Endothelial cell of umbilical vein (primary cell): ENCODE results near the gene TRAK1. TPM values are rescaled to one million over a fixed set of nuclear protein-coding genes. Genes with fewer than 3 reads are reported as not detected.

ENCODE experiments used
- BruUV-seq: library from RNA; stranded (reverse); fragments of 400-500 nt; replicated peaks from 2 replicates; lab custom pipeline; 2021; lab: Mats Ljungman, UMichigan
- CTCF ChIA-PET: fragments of 300-600, 350-600 bp; sonication (Branson Sonifier 250); formaldehyde crosslinking; loops from one replicate; lab custom pipeline; 2021; ENCODE audit warnings: antibody characterized with exemption, inconsistent platforms; lab: Charles Lee
- POLR2A ChIA-PET: fragments of 300-600, 350-600 bp; sonication (Branson Sonifier 250); formaldehyde crosslinking; loops from one replicate; lab custom pipeline; 2021; ENCODE audit warnings: antibody characterized with exemption, inconsistent platforms; lab: Charles Lee
- DNase-seq: peaks from one replicate; pipeline ENCODE4 v3.0.0-alpha.2; 2011; ENCODE audit warnings: low read depth, low spot score
- FAIRE-seq: peaks from 2 replicates; lab custom pipeline; 2011; peaks lifted over from hg19 to GRCh38; lab: Jason Lieb, UNC
- H2AFZ ChIP-seq: 2 replicates; pipeline ENCODE4 v1.6.0; 2012; ENCODE audit warnings: low read depth, low read length, control low read depth, inconsistent platforms
- H3K27ac ChIP-seq: 2 replicates; pipeline ENCODE4 v1.5.1; 2011; ENCODE audit warnings: low read depth, mild to moderate bottlenecking, control low read depth, low read length, moderate library complexity; ENCODE audit not compliant: insufficient read depth
- H3K27me3 ChIP-seq, 2 experiments: 2 replicates each; pipeline versions ENCODE4 v1.6.0 to v1.6.1; 2011; ENCODE audit warnings: low read length in 2 of 2, mixed read lengths in 1 of 2; ENCODE audit not compliant: control insufficient read depth in 2 of 2, insufficient read depth in 2 of 2
- H3K36me3 ChIP-seq, 2 experiments: 2 replicates in 1 of 2; 3 replicates in 1 of 2; pipeline ENCODE4 v1.5.1; 2011; ENCODE audit warnings: low read length in 2 of 2, mild to moderate bottlenecking in 1 of 2, moderate library complexity in 1 of 2; ENCODE audit not compliant: control insufficient read depth in 2 of 2, insufficient read depth in 2 of 2; ENCODE audit errors: extremely low read depth in 1 of 2
- H3K4me1 ChIP-seq: 3 replicates; pipeline ENCODE4 v1.5.1; 2011; ENCODE audit warnings: mild to moderate bottlenecking, low read length; ENCODE audit not compliant: control insufficient read depth, insufficient read depth; ENCODE audit errors: extremely low read depth
- H3K4me2 ChIP-seq: 2 replicates; pipeline ENCODE4 v1.6.1; 2011; ENCODE audit warnings: low read length, control low read depth, mixed read lengths; ENCODE audit not compliant: insufficient read depth
- H3K4me3 ChIP-seq, 3 experiments: fragments of 200-600 bp in 1 of 3; sonication (generic), shearing (Covaris generic) in 1 of 3; replicated peaks in 1 of 3; 2 replicates each; pipeline ENCODE4 v1.5.1; 2011 to 2016; ENCODE audit warnings: control low read depth in 3 of 3, low read length in 3 of 3, mild to moderate bottlenecking in 2 of 3, inconsistent platforms in 1 of 3, low read depth in 1 of 3, moderate library complexity in 1 of 3; ENCODE audit not compliant: insufficient read depth in 1 of 3
- H3K79me2 ChIP-seq: 2 replicates; pipeline ENCODE4 v1.6.0; 2012; ENCODE audit warnings: low read length, inconsistent platforms; ENCODE audit not compliant: control insufficient read depth, insufficient read depth
- H3K9ac ChIP-seq: replicated peaks from 2 replicates; pipeline ENCODE3; 2011; ENCODE audit warnings: low read length, control low read depth; ENCODE audit not compliant: insufficient read depth; ENCODE audit errors: extremely low read depth
- H3K9me1 ChIP-seq: replicated peaks from 3 replicates; pipeline ENCODE4 v1.6.0; 2011; ENCODE audit warnings: mild to moderate bottlenecking, low read length; ENCODE audit not compliant: control insufficient read depth, insufficient read depth; ENCODE audit errors: extremely low read depth
- H3K9me3 ChIP-seq: replicated peaks from 2 replicates; pipeline ENCODE4 v1.5.1; 2012; ENCODE audit warnings: low read length, inconsistent platforms; ENCODE audit not compliant: control insufficient read depth, insufficient read depth
- H4K20me1 ChIP-seq: replicated peaks from 2 replicates; pipeline ENCODE3; 2011; ENCODE audit warnings: mild to moderate bottlenecking, low read length; ENCODE audit not compliant: control insufficient read depth, insufficient read depth; ENCODE audit errors: extremely low read depth
- EZH2 ChIP-seq: IDR thresholded peaks from 2 replicates; pipeline ENCODE4 v1.6.1; 2012; ENCODE audit warnings: borderline replicate concordance, low read depth, mild to moderate bottlenecking, moderate library complexity, low read length, inconsistent platforms; ENCODE audit not compliant: severe bottlenecking
- FOS ChIP-seq: IDR thresholded peaks from 2 replicates; pipeline ENCODE4 v1.6.1; 2011; ENCODE audit warnings: mild to moderate bottlenecking, low read length, moderate library complexity, borderline replicate concordance; ENCODE audit not compliant: insufficient read depth
- GATA2 ChIP-seq: IDR thresholded peaks from 2 replicates; pipeline ENCODE4 v1.7.0; 2011; ENCODE audit warnings: low read depth, mild to moderate bottlenecking, moderate library complexity, mixed read lengths, low read length; ENCODE audit not compliant: insufficient read length, insufficient read depth
- JUN ChIP-seq: IDR thresholded peaks from 2 replicates; pipeline ENCODE4 v1.6.1; 2011; ENCODE audit warnings: borderline replicate concordance, low read depth; ENCODE audit not compliant: insufficient read length, insufficient read depth
- MYC ChIP-seq: IDR thresholded peaks from one replicate; pipeline ENCODE4 v1.6.1; 2011; ENCODE audit warnings: mild to moderate bottlenecking, low read depth, low read length
- POLR2A ChIP-seq: IDR thresholded peaks from 2 replicates; pipeline ENCODE4 v1.6.1; 2012; ENCODE audit warnings: low read depth, mild to moderate bottlenecking, control low read depth, low read length
- POLR2AphosphoS5 ChIP-seq: IDR thresholded peaks from 2 replicates; pipeline ENCODE4 v1.6.1; 2012; ENCODE audit warnings: low read depth, mild to moderate bottlenecking, control low read depth, low read length, moderate library complexity; ENCODE audit not compliant: insufficient read depth
- dilution Hi-C: fragments of 300-500 bp; cut with MboI; formaldehyde crosslinking; loops from one replicate; pipeline ENCODE4 v1.15.0; 2019; ENCODE audit warnings: low sequenced_read_pairs; ENCODE audit not compliant: extremely low pct_ligation_motif_present
- intact Hi-C: fragments of 100-400 bp; cut with micrococcal nuclease; formaldehyde crosslinking; loops from one replicate; pipeline ENCODE4 v1.10.0; 2022
- polyA plus RNA-seq, 4 experiments: library from polyadenylated mRNA; depleted of rRNA in 3 of 4; stranded (reverse) in 3 of 4; unstranded in 1 of 4; fragments of >200 nt; gene quantifications; 2 replicates each; pipeline versions ENCODE4 v1.2.1 to v1.2.3, GENCODE V29; 2011 to 2012; ENCODE audit warnings: missing spikeins in 1 of 4
- total RNA-seq: library from RNA; stranded (reverse); gene quantifications from 2 replicates; pipeline ENCODE4 v1.2.3, GENCODE V29; 2021
- TF ChIP-seq, protein P1 (sequence below): IDR thresholded peaks from 2 replicates; pipeline ENCODE4 v1.6.1; 2011; ENCODE audit not compliant: insufficient read depth, insufficient read length
- TF ChIP-seq, protein P2 (sequence below), 2 donors: IDR thresholded peaks; 1 replicate in 1 of 2; 2 replicates in 1 of 2; pipeline ENCODE4 v1.5.1; 2011; ENCODE audit warnings: low read length in 2 of 2, mild to moderate bottlenecking in 2 of 2, moderate library complexity in 2 of 2, control low read depth in 1 of 2, inconsistent platforms in 1 of 2, low read depth in 1 of 2; ENCODE audit not compliant: insufficient read depth in 1 of 2; ENCODE audit errors: extremely low read depth in 1 of 2

TRAK1 gene
- total and polyA plus RNA-seq, 2 donors (not counting 3 experiments of a cell fraction or from before 2014, with no cell fraction given), result 38.5 to 59.6 TPM

DNA sequence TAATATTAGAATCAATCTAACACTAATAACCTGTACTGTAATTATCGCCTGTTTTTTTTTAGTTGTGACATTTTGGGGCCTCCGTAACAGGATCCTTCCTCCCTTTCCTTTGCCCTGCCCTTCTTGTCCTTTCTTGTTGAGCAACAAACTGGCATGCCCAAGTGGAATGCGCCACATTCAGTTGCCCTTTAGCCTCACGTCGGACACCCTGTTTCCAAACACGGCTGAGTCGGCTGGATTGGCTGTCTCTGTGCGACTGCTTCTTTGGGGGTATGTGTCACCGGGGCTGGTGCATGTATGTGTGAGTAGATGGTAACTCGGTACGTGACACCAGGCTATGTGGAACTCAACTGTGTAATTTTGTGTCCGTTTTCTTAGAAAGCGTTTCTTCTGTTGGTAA is 24.1 kb downstream of the TRAK1 start:
- ChIA-PET CTCF (interaction anchor here (1.2 to 7.5 kb wide), 2 partner anchors 15 to 77 kb away, joined by 3 to 318 read pairs; no protein-coding TSS in a partner anchor), POLR2A (no interaction called here)
- Histone ChIP-seq H3K9me1 (no peaks in the 10 kb centered on the region), H2AFZ (no peak overlapping the region), H3K9me3 (no peaks in the 10 kb centered on the region), H3K79me2 (no peaks in the 10 kb centered on the region), H3K9ac (no peak overlapping the region), H3K27ac (no peak overlapping the region), H3K4me1 (peaks cover 32% of the 10 kb centered on the region), H3K36me3 (no peaks in the 10 kb centered on the region), H3K4me2 (no peak overlapping the region), H4K20me1 (no peaks in the 10 kb centered on the region), H3K27me3 (no peaks in the 10 kb centered on the region), H3K4me3 (no peak overlapping the region)
- intact Hi-C loops (no loop called here), dilution Hi-C loops (no loop called here)
- BruUV-seq, result no TSS peak
- FAIRE-seq (no peak), DNase-seq (no peak)
- TF ChIP-seq JUN (no peak), POLR2AphosphoS5 (no peak), GATA2 (no peak), POLR2A (no peak), MYC (no peak), EZH2 (no peak), FOS (no peak)
- TF ChIP-seq, protein P1, sequence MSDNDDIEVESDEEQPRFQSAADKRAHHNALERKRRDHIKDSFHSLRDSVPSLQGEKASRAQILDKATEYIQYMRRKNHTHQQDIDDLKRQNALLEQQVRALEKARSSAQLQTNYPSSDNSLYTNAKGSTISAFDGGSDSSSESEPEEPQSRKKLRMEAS, result no peak
- TF ChIP-seq, protein P2, sequence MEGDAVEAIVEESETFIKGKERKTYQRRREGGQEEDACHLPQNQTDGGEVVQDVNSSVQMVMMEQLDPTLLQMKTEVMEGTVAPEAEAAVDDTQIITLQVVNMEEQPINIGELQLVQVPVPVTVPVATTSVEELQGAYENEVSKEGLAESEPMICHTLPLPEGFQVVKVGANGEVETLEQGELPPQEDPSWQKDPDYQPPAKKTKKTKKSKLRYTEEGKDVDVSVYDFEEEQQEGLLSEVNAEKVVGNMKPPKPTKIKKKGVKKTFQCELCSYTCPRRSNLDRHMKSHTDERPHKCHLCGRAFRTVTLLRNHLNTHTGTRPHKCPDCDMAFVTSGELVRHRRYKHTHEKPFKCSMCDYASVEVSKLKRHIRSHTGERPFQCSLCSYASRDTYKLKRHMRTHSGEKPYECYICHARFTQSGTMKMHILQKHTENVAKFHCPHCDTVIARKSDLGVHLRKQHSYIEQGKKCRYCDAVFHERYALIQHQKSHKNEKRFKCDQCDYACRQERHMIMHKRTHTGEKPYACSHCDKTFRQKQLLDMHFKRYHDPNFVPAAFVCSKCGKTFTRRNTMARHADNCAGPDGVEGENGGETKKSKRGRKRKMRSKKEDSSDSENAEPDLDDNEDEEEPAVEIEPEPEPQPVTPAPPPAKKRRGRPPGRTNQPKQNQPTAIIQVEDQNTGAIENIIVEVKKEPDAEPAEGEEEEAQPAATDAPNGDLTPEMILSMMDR (IDR thresholded peaks at IDR 0.05; ENCODE audit: extremely low read depth in 1 of 2, insufficient read depth in 1 of 2, low read depth in 1 of 2, low read length in 2 of 2), result no peak
